ENCODE data around the gene KATNAL2. TPM values are rescaled to one million over a fixed set of nuclear protein-coding genes. Genes with fewer than 3 reads are reported as not detected.

KATNAL2 gene
- total and polyA plus RNA-seq, 9 donors: 0.78 to 5.1 (median 2.8) TPM

- no peak for DNase-seq
- no peaks in the 10 kb centered on the region for H3K9me3 ChIP-seq
- TF ChIP-seq EP300 (IDR thresholded peaks at IDR 0.05): no peak
- no peak for TF ChIP-seq CTCF (IDR thresholded peaks at IDR 0.05)
- TF ChIP-seq POLR2A (IDR thresholded peaks at IDR 0.05): no peak
- H3K4me3 ChIP-seq: no peak overlapping the region
- H3K27ac ChIP-seq: no peak overlapping the region
- H3K4me1 ChIP-seq (ENCODE audit: insufficient read depth): no peaks in the 10 kb centered on the region
- 91 to 94% (median 92%) methylated on average over 5 of the region's 5 CpGs for WGBS, 3 donors
- no peaks in the 10 kb centered on the region for H3K36me3 ChIP-seq
- intact Hi-C loops (cut with DNase I): no loop called here
- no peaks in the 10 kb centered on the region for H3K27me3 ChIP-seq
These were observed 170.3 kb downstream of the KATNAL2 start for GRCh38 chr18:47087676-47088075.

GRCh38 chr18:47095810-47096209 lies 178.4 kb downstream of the KATNAL2 start:
- H3K9me3 ChIP-seq: no peaks in the 10 kb centered on the region
- WGBS, 3 donors: 73 to 76% (median 73%) methylated on average over 3 of the region's 3 CpGs
- no peak overlapping the region for H3K4me3 ChIP-seq
- H3K36me3 ChIP-seq: no peaks in the 10 kb centered on the region
- intact Hi-C loops (cut with DNase I): loop anchor here in 1 of 4 donors (10.0 kb wide), 1 partner anchor 649 kb away; no protein-coding TSS in a partner anchor
- TF ChIP-seq EP300 (IDR thresholded peaks at IDR 0.05): no peak
- TF ChIP-seq POLR2A (IDR thresholded peaks at IDR 0.05): no peak
- TF ChIP-seq CTCF (IDR thresholded peaks at IDR 0.05): no peak
- peaks cover 1% of the 10 kb centered on the region for H3K4me1 ChIP-seq (ENCODE audit: insufficient read depth)
- DNase-seq: no peak
- H3K27ac ChIP-seq: no peak overlapping the region
- H3K27me3 ChIP-seq: no peaks in the 10 kb centered on the region

DNA sequence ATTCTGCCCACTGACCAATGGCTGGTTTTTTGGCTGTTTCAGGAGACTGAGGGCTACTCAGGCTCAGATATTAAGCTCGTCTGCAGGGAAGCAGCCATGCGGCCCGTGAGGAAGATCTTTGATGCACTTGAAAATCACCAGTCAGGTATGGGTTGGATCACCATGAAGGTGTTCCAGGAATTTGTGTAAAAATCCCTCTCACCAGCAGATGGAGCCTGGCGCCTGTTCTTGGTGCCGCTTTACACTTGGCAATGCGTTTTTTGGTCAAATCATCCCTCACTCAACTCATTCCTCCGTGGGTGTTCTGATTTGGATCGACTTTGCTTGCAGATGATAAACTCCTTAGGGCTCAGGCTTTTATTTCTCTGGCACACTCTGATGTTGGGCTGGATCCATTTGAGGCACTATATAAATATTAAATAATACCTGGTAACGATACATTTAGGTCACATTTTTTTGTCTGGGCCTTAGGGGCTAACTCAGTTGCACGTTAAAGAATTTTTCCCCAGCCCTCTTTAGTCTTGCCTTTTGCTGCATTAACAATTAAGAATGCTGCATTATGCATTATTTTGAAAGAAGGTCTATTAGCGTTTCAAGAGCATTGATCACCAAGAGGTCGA lies 182.9 kb downstream of the KATNAL2 start:
- DNase-seq: peak; percentile 11 to 54 (median 51)
- peaks cover 1% of the 10 kb centered on the region for H3K4me1 ChIP-seq (ENCODE audit: insufficient read depth)
- 21 to 28% (median 24%) methylated on average over 12 of the region's 12 CpGs for WGBS, 3 donors
- no peaks in the 10 kb centered on the region for H3K36me3 ChIP-seq
- H3K4me3 ChIP-seq: no peak overlapping the region
- H3K27ac ChIP-seq: no peak overlapping the region
- TF ChIP-seq EP300 (IDR thresholded peaks at IDR 0.05) (no peak), CTCF (IDR thresholded peaks at IDR 0.05) (peak; percentile 37 to 50 (median 47)), POLR2A (IDR thresholded peaks at IDR 0.05) (no peak)
- H3K27me3 ChIP-seq: no peaks in the 10 kb centered on the region
- H3K9me3 ChIP-seq: no peaks in the 10 kb centered on the region
- intact Hi-C loops (cut with DNase I): loop anchor here in 1 of 4 donors (5.0 kb wide), 1 partner anchor 647 kb away; no protein-coding TSS in a partner anchor

GRCh38 chr18:47108373-47108772 lies 191.0 kb downstream of the KATNAL2 start:
- intact Hi-C loops (cut with DNase I): no loop called here
- Histone ChIP-seq H3K36me3 (no peaks in the 10 kb centered on the region), H3K4me1 (ENCODE audit: insufficient read depth) (no peaks in the 10 kb centered on the region), H3K27me3 (no peaks in the 10 kb centered on the region), H3K4me3 (no peak overlapping the region), H3K9me3 (no peaks in the 10 kb centered on the region), H3K27ac (no peak overlapping the region)
- no peak for DNase-seq
- TF ChIP-seq EP300 (IDR thresholded peaks at IDR 0.05) (no peak), POLR2A (IDR thresholded peaks at IDR 0.05) (no peak), CTCF (IDR thresholded peaks at IDR 0.05) (no peak)
- WGBS, 3 donors: 73 to 83% (median 76%) methylated on average over 3 of the region's 3 CpGs
